OCI-LY7 (cell line): Measurements from ENCODE around the gene IL6ST. TPM values are rescaled to one million over a fixed set of nuclear protein-coding genes. Genes with fewer than 3 reads are reported as not detected.

ENCODE experiments used
- BruUV-seq: library from RNA; stranded (reverse); fragments of 400-500 nt; replicated peaks from 2 replicates; lab custom pipeline; 2021; lab: Mats Ljungman, UMichigan
- CTCF ChIA-PET: fragments of 300-600 bp; sonication (Branson Sonifier 250); formaldehyde crosslinking; loops from one replicate; lab custom pipeline; 2022; ENCODE audit warnings: antibody characterized with exemption; ENCODE audit not compliant: unreplicated experiment; lab: Charles Lee
- POLR2A ChIA-PET: fragments of 300-600 bp; sonication (Branson Sonifier 250); formaldehyde crosslinking; loops from one replicate; lab custom pipeline; 2022; ENCODE audit warnings: antibody characterized with exemption; lab: Charles Lee
- DNase-seq: peaks from one replicate; pipeline ENCODE4 v3.0.0-alpha.2; 2015; ENCODE audit warnings: low spot score
- H2AFZ ChIP-seq: fragments of 200-600 bp; sonication (generic), shearing (Covaris generic); 2 replicates; pipeline ENCODE4 v1.6.1; 2014; ENCODE audit warnings: mild to moderate bottlenecking, antibody characterized with exemption, low read length, moderate library complexity
- H3K27ac ChIP-seq: fragments of 200-600 bp; sonication (generic); 2 replicates; pipeline ENCODE4 v1.5.1; 2014; ENCODE audit warnings: mixed run types, low read depth, mild to moderate bottlenecking, moderate library complexity, low read length, inconsistent platforms; ENCODE audit not compliant: poor library complexity, severe bottlenecking
- H3K36me3 ChIP-seq: fragments of 200-600 bp; sonication (generic); 2 replicates; pipeline ENCODE4 v1.6.1; 2014; ENCODE audit warnings: mild to moderate bottlenecking, antibody characterized with exemption, low read length, moderate library complexity, mixed read lengths; ENCODE audit not compliant: insufficient read depth
- H3K4me1 ChIP-seq: fragments of 200-600 bp; sonication (generic); 2 replicates; pipeline ENCODE4 v1.5.1; 2014; ENCODE audit warnings: mild to moderate bottlenecking, low read length; ENCODE audit not compliant: insufficient read depth, poor library complexity, severe bottlenecking
- H3K4me2 ChIP-seq: fragments of 200-600 bp; sonication (generic); 2 replicates; pipeline ENCODE4 v1.6.1; 2014; ENCODE audit warnings: mild to moderate bottlenecking, low read length
- H3K4me3 ChIP-seq: fragments of 200-600 bp; sonication (generic); 2 replicates; pipeline ENCODE4 v1.5.1; 2014; ENCODE audit warnings: mild to moderate bottlenecking, low read depth, low read length; ENCODE audit not compliant: poor library complexity, severe bottlenecking
- H3K79me2 ChIP-seq: fragments of 200-600 bp; sonication (generic); 2 replicates; pipeline ENCODE4 v1.6.1; 2016; ENCODE audit warnings: low read depth, mild to moderate bottlenecking, low read length, moderate library complexity, mixed read lengths; ENCODE audit not compliant: insufficient read depth
- H3K9me2 ChIP-seq: fragments of 200-600 bp; sonication (generic); 2 replicates; pipeline ENCODE4 v1.6.1; 2016; ENCODE audit warnings: mild to moderate bottlenecking, low read length, mixed read lengths; ENCODE audit not compliant: insufficient read depth
- H3K9me3 ChIP-seq: fragments of 200-600 bp; sonication (generic); 2 replicates; pipeline ENCODE4 v1.6.1; 2014; ENCODE audit warnings: mild to moderate bottlenecking, mixed run types, low read length, mixed read lengths
- H4K20me1 ChIP-seq: fragments of 200-600 bp; sonication (generic); 2 replicates; pipeline ENCODE4 v1.6.1; 2014; ENCODE audit warnings: mild to moderate bottlenecking, antibody characterized with exemption, low read length, moderate library complexity, mixed read lengths; ENCODE audit not compliant: insufficient read depth
- EZH2phosphoT487 ChIP-seq: fragments of 200-600 bp; sonication (generic); IDR thresholded peaks from 2 replicates; pipeline ENCODE4 v1.6.1; 2018; ENCODE audit warnings: low read depth, borderline replicate concordance, mild to moderate bottlenecking, mixed run types, antibody characterized with exemption, low read length, moderate library complexity, mixed read lengths
- intact Hi-C: fragments of 100-400 bp; cut with micrococcal nuclease; formaldehyde crosslinking; loops from one replicate; pipeline ENCODE4 v1.10.0; 2022; ENCODE audit not compliant: unreplicated experiment
- total RNA-seq, 2 experiments: library from RNA; depleted of rRNA in 1 of 2; stranded (reverse); fragments of >200 nt in 1 of 2; shearing (Covaris generic) in 1 of 2; gene quantifications; 2 replicates each; pipeline ENCODE4 v1.2.3, GENCODE V29; 2014 to 2022
- TF ChIP-seq, protein P1 (sequence below): fragments of 200-600 bp; sonication (generic); conservative IDR thresholded peaks from 2 replicates; pipeline ENCODE4 v1.5.1; 2014; ENCODE audit warnings: mild to moderate bottlenecking, antibody characterized with exemption, low read length, moderate library complexity, mixed read lengths

The IL6ST gene
- total RNA-seq, 2 experiments from 2014 or later, result 5.6 to 13.3 TPM

DNA sequence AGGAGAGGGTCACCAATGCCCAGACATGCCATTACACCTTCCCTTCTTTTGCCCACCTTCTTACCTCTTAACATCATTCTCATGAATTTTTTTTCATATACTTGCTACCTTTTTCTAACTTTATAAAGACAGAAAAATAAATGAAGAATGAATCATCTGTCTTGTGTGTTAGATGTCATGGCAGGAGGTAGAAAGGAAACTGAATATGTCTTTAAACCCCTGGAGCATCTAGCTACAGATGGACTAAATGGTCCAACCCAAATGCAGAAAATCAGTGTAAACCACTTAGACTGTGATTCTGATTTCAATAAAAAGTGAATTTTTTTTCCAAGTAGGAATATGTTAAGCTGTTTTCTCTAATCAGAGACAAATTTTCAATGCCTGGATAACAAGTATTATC is 11.8 kb upstream of the IL6ST start:
- no peaks in the 10 kb centered on the region for H4K20me1 ChIP-seq
- no TSS peak for BruUV-seq
- intact Hi-C loops, result no loop called here
- H3K4me2 ChIP-seq, result no peak overlapping the region
- no peaks in the 10 kb centered on the region for H3K36me3 ChIP-seq
- no peak overlapping the region for H2AFZ ChIP-seq
- no peaks in the 10 kb centered on the region for H3K9me3 ChIP-seq
- POLR2A ChIA-PET, result no interaction called here
- CTCF ChIA-PET, result no interaction called here
- no peak for DNase-seq
- no peak overlapping the region for H3K27ac ChIP-seq
- TF ChIP-seq EZH2phosphoT487, result no peak
- TF ChIP-seq, protein P1, sequence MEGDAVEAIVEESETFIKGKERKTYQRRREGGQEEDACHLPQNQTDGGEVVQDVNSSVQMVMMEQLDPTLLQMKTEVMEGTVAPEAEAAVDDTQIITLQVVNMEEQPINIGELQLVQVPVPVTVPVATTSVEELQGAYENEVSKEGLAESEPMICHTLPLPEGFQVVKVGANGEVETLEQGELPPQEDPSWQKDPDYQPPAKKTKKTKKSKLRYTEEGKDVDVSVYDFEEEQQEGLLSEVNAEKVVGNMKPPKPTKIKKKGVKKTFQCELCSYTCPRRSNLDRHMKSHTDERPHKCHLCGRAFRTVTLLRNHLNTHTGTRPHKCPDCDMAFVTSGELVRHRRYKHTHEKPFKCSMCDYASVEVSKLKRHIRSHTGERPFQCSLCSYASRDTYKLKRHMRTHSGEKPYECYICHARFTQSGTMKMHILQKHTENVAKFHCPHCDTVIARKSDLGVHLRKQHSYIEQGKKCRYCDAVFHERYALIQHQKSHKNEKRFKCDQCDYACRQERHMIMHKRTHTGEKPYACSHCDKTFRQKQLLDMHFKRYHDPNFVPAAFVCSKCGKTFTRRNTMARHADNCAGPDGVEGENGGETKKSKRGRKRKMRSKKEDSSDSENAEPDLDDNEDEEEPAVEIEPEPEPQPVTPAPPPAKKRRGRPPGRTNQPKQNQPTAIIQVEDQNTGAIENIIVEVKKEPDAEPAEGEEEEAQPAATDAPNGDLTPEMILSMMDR, result no peak
- no peaks in the 10 kb centered on the region for H3K4me1 ChIP-seq
- no peaks in the 10 kb centered on the region for H3K9me2 ChIP-seq
- H3K4me3 ChIP-seq, result no peak overlapping the region
- no peaks in the 10 kb centered on the region for H3K79me2 ChIP-seq

DNA sequence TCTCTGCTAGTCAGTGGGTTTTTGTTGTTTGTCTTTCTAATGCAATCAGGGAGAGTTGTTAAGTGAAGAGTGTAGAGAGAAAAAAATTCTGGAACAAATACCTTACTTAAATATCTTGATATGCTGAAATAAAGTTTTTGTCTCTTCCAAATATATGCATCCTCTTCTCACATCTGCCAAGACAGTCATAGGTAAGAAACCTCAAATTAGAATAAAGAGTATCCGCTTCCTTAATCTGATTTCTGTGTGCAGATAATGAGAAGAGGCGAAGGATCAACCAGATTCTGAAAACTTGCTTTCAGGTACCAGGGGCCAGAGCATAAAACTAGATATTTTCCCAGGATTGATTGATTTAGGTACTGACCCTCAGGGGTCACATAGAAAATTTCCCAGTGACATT is 11.3 kb upstream of the IL6ST start:
- no peak for TF ChIP-seq EZH2phosphoT487
- TF ChIP-seq, protein P1, result no peak
- no peaks in the 10 kb centered on the region for H3K4me1 ChIP-seq
- no peaks in the 10 kb centered on the region for H3K79me2 ChIP-seq
- no peaks in the 10 kb centered on the region for H3K9me3 ChIP-seq
- POLR2A ChIA-PET, result no interaction called here
- DNase-seq, result no peak
- no peaks in the 10 kb centered on the region for H3K9me2 ChIP-seq
- H3K36me3 ChIP-seq, result no peaks in the 10 kb centered on the region
- H3K4me3 ChIP-seq, result no peak overlapping the region
- CTCF ChIA-PET, result no interaction called here
- intact Hi-C loops, result no loop called here
- no peak overlapping the region for H3K27ac ChIP-seq
- H4K20me1 ChIP-seq, result no peaks in the 10 kb centered on the region
- H2AFZ ChIP-seq, result no peak overlapping the region
- BruUV-seq, result no TSS peak
- no peak overlapping the region for H3K4me2 ChIP-seq

DNA sequence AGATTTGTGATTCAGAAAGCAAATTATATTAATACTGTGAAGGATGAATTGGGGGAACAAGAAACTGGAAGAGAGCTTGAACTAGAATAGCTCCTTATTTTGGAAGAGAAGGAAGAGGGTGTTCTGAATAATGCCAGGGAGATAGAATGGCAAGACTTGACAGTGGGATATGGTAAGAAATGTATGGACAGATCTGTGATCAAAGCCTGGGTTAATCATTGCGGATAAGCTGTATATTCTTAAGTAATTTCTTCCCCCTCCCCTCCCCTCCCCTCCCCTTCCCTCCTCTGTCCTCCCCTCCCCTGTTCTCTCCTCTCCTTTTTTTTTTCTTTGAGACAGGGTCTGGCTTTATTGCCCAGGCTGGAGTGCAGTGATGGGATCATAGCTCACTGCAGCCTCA is 10.1 kb upstream of the IL6ST start:
- Histone ChIP-seq H3K36me3 (no peaks in the 10 kb centered on the region), H4K20me1 (no peaks in the 10 kb centered on the region), H3K79me2 (no peaks in the 10 kb centered on the region), H3K9me2 (no peaks in the 10 kb centered on the region), H3K27ac (no peak overlapping the region), H3K9me3 (no peaks in the 10 kb centered on the region), H2AFZ (no peak overlapping the region), H3K4me3 (no peak overlapping the region), H3K4me2 (no peak overlapping the region), H3K4me1 (no peaks in the 10 kb centered on the region)
- ChIA-PET CTCF (no interaction called here), POLR2A (no interaction called here)
- TF ChIP-seq, protein P1, result no peak
- no peak for TF ChIP-seq EZH2phosphoT487
- no peak for DNase-seq
- intact Hi-C loops, result no loop called here
- BruUV-seq, result no TSS peak
